Upper lobe of left lung (tissue), 6 donors: ENCODE results near the gene SHC2. TPM values are rescaled to one million over a fixed set of nuclear protein-coding genes. Genes with fewer than 3 reads are reported as not detected.

Experiments used
- ATAC-seq, 2 donors: fragments of 200-7000 bp; cut with Tn5 transposase; one replicate each; pipeline ENCODE4 v1.9.1; 2022; ENCODE audit warnings: mild to moderate bottlenecking in 2 of 2, moderate library complexity in 2 of 2; ENCODE audit not compliant: low FRiP score in 2 of 2
- DNase-seq, 2 donors: peaks; one replicate each; pipeline ENCODE4 v3.0.0-alpha.2; 2019 to 2020
- H3K27ac ChIP-seq, 4 donors: fragments of 200-600 bp; sonication (generic); one replicate each; pipeline ENCODE4 v1.5.1; 2016 to 2019
- H3K27me3 ChIP-seq, 4 donors: fragments of 200-600 bp; sonication (generic); one replicate each; pipeline ENCODE4 v1.5.1; 2017 to 2019
- H3K36me3 ChIP-seq, 4 donors: fragments of 200-600 bp; sonication (generic); one replicate each; pipeline ENCODE4 v1.5.1; 2016 to 2019
- H3K4me1 ChIP-seq, 4 donors: fragments of 200-600 bp; sonication (generic); one replicate each; pipeline ENCODE4 v1.5.1; 2018 to 2019
- H3K4me3 ChIP-seq, 4 donors: fragments of 200-600 bp; sonication (generic); one replicate each; pipeline ENCODE4 v1.5.1; 2017 to 2019; ENCODE audit warnings: mild to moderate bottlenecking in 2 of 4, moderate library complexity in 1 of 4
- H3K9me3 ChIP-seq, 4 donors: fragments of 200-600 bp; sonication (generic); one replicate each; pipeline ENCODE4 v1.5.1; 2018 to 2019
- CTCF ChIP-seq, 6 experiments: fragments of 450-650 bp in 4 of 6; fragments of 200-600 bp in 2 of 6; sonication (generic) in 2 of 6; IDR thresholded peaks; one replicate each; pipeline ENCODE4 v1.5.1; 2016 to 2019; ENCODE audit warnings: antibody characterized with exemption in 6 of 6
- EP300 ChIP-seq, 4 donors: sonication (generic); formaldehyde crosslinking; IDR thresholded peaks; one replicate each; pipeline ENCODE4 v1.5.1; 2017; ENCODE audit warnings: antibody characterized with exemption in 4 of 4, control low read depth in 2 of 4
- POLR2A ChIP-seq, 4 donors: fragments of 450-650 bp; IDR thresholded peaks; one replicate each; pipeline ENCODE4 v1.5.1; 2016 to 2017; ENCODE audit warnings: antibody characterized with exemption in 4 of 4, mild to moderate bottlenecking in 2 of 4
- POLR2AphosphoS5 ChIP-seq, 2 donors: sonication (generic); formaldehyde crosslinking; IDR thresholded peaks; one replicate each; pipeline ENCODE4 v1.5.1; 2017; ENCODE audit warnings: antibody characterized with exemption in 2 of 2
- WGBS, 2 donors: methylation state at CpG; one replicate each; pipeline ENCODE4 v1.1.5; 2017 to 2018; 5-methylcytosine and 5-hydroxymethylcytosine counted together
- total RNA-seq, 6 donors: library from RNA; depleted of rRNA in 4 of 6; stranded (reverse); fragments of >200 nt in 4 of 6; gene quantifications; one replicate each; pipeline versions ENCODE4 v1.1.0 to v1.2.1, GENCODE V29; 2016 to 2021
- donor health status: DM: no; HTN: no; CAD: no; lungs with moderate emphysema.
- donor health status: DM: no; HTN: yes; CAD: no; lungs with severe emphysema.

The SHC2 gene
- total RNA-seq, result 100 to 1,000 TPM in 1 of 6 donors, 10 to 100 TPM in 5; 10.5 to 104 (median 22.5) TPM

- no peaks in the 10 kb centered on the region for H3K9me3 ChIP-seq
- 0% methylated on average over 19 of the region's 85 CpGs; no CpG with 5 or more reads in 1 of the 2 donors for WGBS, 2 donors
- H3K27me3 ChIP-seq, result peaks cover 0 to 21% (median 5%) of the 10 kb centered on the region in 4 donors
- peak in 1 of 2 donors; percentile 70 for ATAC-seq
- TF ChIP-seq CTCF (IDR thresholded peaks at IDR 0.05) (no peak), POLR2AphosphoS5 (IDR thresholded peaks at IDR 0.05) (peak in 1 of 2 donors; percentile 51), EP300 (IDR thresholded peaks at IDR 0.05) (no peak), POLR2A (IDR thresholded peaks at IDR 0.05) (no peak)
- no peaks in the 10 kb centered on the region for H3K36me3 ChIP-seq
- peak within 1 kb of the TSS; percentile 76 to 92 (median 82) for H3K27ac ChIP-seq
- DNase-seq, result peak in 1 of 2 donors; percentile 89
- peak within 1 kb of the TSS; percentile 67 to 77 (median 74) for H3K4me3 ChIP-seq
- H3K4me1 ChIP-seq, result peaks cover 12 to 28% (median 15%) of the 10 kb centered on the region in 4 donors
These were observed at the start of gene SHC2 for GRCh38 chr19:460877-461720. Gene SHC2, minus strand, starts transcription at chr19:461033. Its CDS starts 37 bp downstream, at chr19:460996.

GRCh38 chr19:508204-509150 is 47.6 kb upstream of the SHC2 start:
- Histone ChIP-seq H3K27ac (peak overlapping the region in 2 of 4 donors; percentile 95 to 98), H3K4me1 (peaks cover 34 to 57% (median 40%) of the 10 kb centered on the region in 4 donors), H3K36me3 (peaks cover 0 to 7% (median 2%) of the 10 kb centered on the region in 4 donors), H3K4me3 (peak overlapping the region; percentile 75 to 100 (median 95)), H3K9me3 (no peaks in the 10 kb centered on the region), H3K27me3 (no peaks in the 10 kb centered on the region)
- WGBS, 2 donors, result 64 to 73% methylated on average over 24 to 32 of the region's 32 CpGs
- ATAC-seq, result no peak
- TF ChIP-seq POLR2AphosphoS5 (IDR thresholded peaks at IDR 0.05), result no peak
- no peak for TF ChIP-seq POLR2A (IDR thresholded peaks at IDR 0.05)
- no peak for TF ChIP-seq EP300 (IDR thresholded peaks at IDR 0.05)
- no peak for TF ChIP-seq CTCF (IDR thresholded peaks at IDR 0.05)
- no peak for DNase-seq

GRCh38 chr19:507286-508203 is 46.7 kb upstream of the SHC2 start, which contains the start of gene TPGS1:
Gene TPGS1, plus strand, starts transcription at chr19:507497. Its CDS starts 10 bp downstream, at chr19:507507.
- TF ChIP-seq EP300 (IDR thresholded peaks at IDR 0.05) (peak in 1 of 4 donors; percentile 50), POLR2A (IDR thresholded peaks at IDR 0.05) (peak in 3 of 4 donors; percentile 34 to 66 (median 51)), CTCF (IDR thresholded peaks at IDR 0.05) (peak in 4 of 6 experiments; percentile 28 to 63 (median 43)), POLR2AphosphoS5 (IDR thresholded peaks at IDR 0.05) (peak; percentile 60 to 81)
- peak; percentile 79 to 95 for DNase-seq
- Histone ChIP-seq H3K27ac (peak within 1 kb of the TSS; percentile 79 to 98 (median 96)), H3K4me1 (peaks cover 34 to 51% (median 37%) of the 10 kb centered on the region in 4 donors), H3K9me3 (no peaks in the 10 kb centered on the region), H3K4me3 (peak within 1 kb of the TSS; percentile 75 to 100 (median 95)), H3K36me3 (peaks cover 0 to 7% (median 2%) of the 10 kb centered on the region in 4 donors), H3K27me3 (no peaks in the 10 kb centered on the region)
- WGBS, 2 donors, result 1 to 2% methylated on average over 10 to 59 of the region's 81 CpGs
- peak; percentile 94 to 96 for ATAC-seq
